Testis (tissue), 2 donors: ENCODE measurements around the gene C1RL.

ENCODE experiments used
- CTCF ChIP-seq, 3 experiments: fragments of 450-650 bp in 2 of 3; fragments of 200-600 bp in 1 of 3; sonication (generic) in 1 of 3; IDR thresholded peaks; one replicate each; pipeline ENCODE4 v1.5.1; 2016 to 2019; ENCODE audit warnings: antibody characterized with exemption in 3 of 3, mild to moderate bottlenecking in 2 of 3, moderate library complexity in 1 of 3
- POLR2A ChIP-seq: fragments of 450-650 bp; IDR thresholded peaks from one replicate; pipeline ENCODE4 v1.6.1; 2017; ENCODE audit warnings: antibody characterized with exemption, mild to moderate bottlenecking, moderate library complexity

GRCh38 chr12:7144414-7145120, 35.6 kb upstream of the C1RL start:
- peak; percentile 40 to 70 (median 47) for TF ChIP-seq CTCF (IDR thresholded peaks at IDR 0.05)
- no peak for TF ChIP-seq POLR2A
